Measurements from ENCODE around the gene DHRSX.

Gene DHRSX

GRCh38 chrX:2434270-2435163 lies 66.3 kb downstream of the DHRSX start:
- TF ChIP-seq CTCF (IDR thresholded peaks at IDR 0.05; ENCODE audit: low read depth, low read length, poor library complexity, severe bottlenecking): no peak
- TF ChIP-seq EZH2phosphoT487 (IDR thresholded peaks at IDR 0.05; ENCODE audit: borderline replicate concordance, low read length): no peak
- H3K4me2 ChIP-seq (ENCODE audit: low read length): no peak overlapping the region
- no peaks in the 10 kb centered on the region; the same call in 1 of the 2 replicates for H3K79me2 ChIP-seq (ENCODE audit: control insufficient read depth, low read length)
- no peaks in the 10 kb centered on the region for H3K9me2 ChIP-seq (replicated peaks; ENCODE audit: control insufficient read depth, low read length)
- H3K27me3 ChIP-seq (ENCODE audit: control insufficient read depth, low read length): no peaks in the 10 kb centered on the region
- no peaks in the 10 kb centered on the region; the same call in 1 of the 2 replicates for H3K36me3 ChIP-seq (ENCODE audit: control insufficient read depth, low read length)
- no peaks in the 10 kb centered on the region for H3F3A ChIP-seq (ENCODE audit: control insufficient read depth, insufficient read depth)
- peaks cover 15% of the 10 kb centered on the region for H3K4me1 ChIP-seq (ENCODE audit: control insufficient read depth, low read length)
- no peak overlapping the region for H3K27ac ChIP-seq (ENCODE audit: low read depth, low read length)
- H3K4me3 ChIP-seq (ENCODE audit: low read length): no peak overlapping the region
- no peaks in the 10 kb centered on the region for H4K20me1 ChIP-seq (ENCODE audit: control insufficient read depth, insufficient read depth, low read depth, low read length)
- H3K9me3 ChIP-seq (ENCODE audit: control insufficient read depth, insufficient read depth, low read length): no peaks in the 10 kb centered on the region

- Histone ChIP-seq H3K4me1 (ENCODE audit: control insufficient read depth, low read length) (peaks cover 15% of the 10 kb centered on the region), H3F3A (ENCODE audit: control insufficient read depth, insufficient read depth) (no peaks in the 10 kb centered on the region), H3K4me3 (ENCODE audit: low read length) (no peak overlapping the region), H3K4me2 (ENCODE audit: low read length) (peak overlapping the region; percentile 39), H3K79me2 (ENCODE audit: control insufficient read depth, low read length) (no peaks in the 10 kb centered on the region; the same call in 1 of the 2 replicates), H3K9me2 (replicated peaks; ENCODE audit: control insufficient read depth, low read length) (no peaks in the 10 kb centered on the region), H3K27me3 (ENCODE audit: control insufficient read depth, low read length) (no peaks in the 10 kb centered on the region), H4K20me1 (ENCODE audit: control insufficient read depth, insufficient read depth, low read depth, low read length) (no peaks in the 10 kb centered on the region), H3K9me3 (ENCODE audit: control insufficient read depth, insufficient read depth, low read length) (no peaks in the 10 kb centered on the region), H3K36me3 (ENCODE audit: control insufficient read depth, low read length) (no peaks in the 10 kb centered on the region; the same call in 1 of the 2 replicates), H3K27ac (ENCODE audit: low read depth, low read length) (no peak overlapping the region)
- no peak for TF ChIP-seq EZH2phosphoT487 (IDR thresholded peaks at IDR 0.05; ENCODE audit: borderline replicate concordance, low read length)
- TF ChIP-seq CTCF (IDR thresholded peaks at IDR 0.05; ENCODE audit: low read depth, low read length, poor library complexity, severe bottlenecking): no peak
Observed at GRCh38 chrX:2432298-2432863, 68.4 kb downstream of the DHRSX start.

- no peaks in the 10 kb centered on the region for H3K9me2 ChIP-seq (replicated peaks; ENCODE audit: control insufficient read depth, low read length)
- no peaks in the 10 kb centered on the region; the same call in 1 of the 2 replicates for H3K79me2 ChIP-seq (ENCODE audit: control insufficient read depth, low read length)
- no peak overlapping the region for H3K4me2 ChIP-seq (ENCODE audit: low read length)
- no peaks in the 10 kb centered on the region; the same call in 1 of the 2 replicates for H3K36me3 ChIP-seq (ENCODE audit: control insufficient read depth, low read length)
- TF ChIP-seq EZH2phosphoT487 (IDR thresholded peaks at IDR 0.05; ENCODE audit: borderline replicate concordance, low read length): no peak
- TF ChIP-seq CTCF (IDR thresholded peaks at IDR 0.05; ENCODE audit: low read depth, low read length, poor library complexity, severe bottlenecking): no peak
- no peaks in the 10 kb centered on the region for H3K27me3 ChIP-seq (ENCODE audit: control insufficient read depth, low read length)
- peaks cover 15% of the 10 kb centered on the region for H3K4me1 ChIP-seq (ENCODE audit: control insufficient read depth, low read length)
- no peaks in the 10 kb centered on the region for H4K20me1 ChIP-seq (ENCODE audit: control insufficient read depth, insufficient read depth, low read depth, low read length)
- no peaks in the 10 kb centered on the region for H3K9me3 ChIP-seq (ENCODE audit: control insufficient read depth, insufficient read depth, low read length)
- no peak overlapping the region for H3K4me3 ChIP-seq (ENCODE audit: low read length)
- no peaks in the 10 kb centered on the region for H3F3A ChIP-seq (ENCODE audit: control insufficient read depth, insufficient read depth)
- H3K27ac ChIP-seq (ENCODE audit: low read depth, low read length): no peak overlapping the region
Observed at GRCh38 chrX:2430265-2430825, 70.4 kb downstream of the DHRSX start.
